Glutamatergic neuron (in vitro differentiated cells): ENCODE results near the gene AASDH. TPM values are rescaled to one million over a fixed set of nuclear protein-coding genes. Genes with fewer than 3 reads are reported as not detected.
A peak's percentile ranks its signal among the peaks of the same experiment; 100 is the strongest.

Experiments
- DNase-seq: peaks from one replicate; pipeline ENCODE4 v3.0.0; 2022
- H3K27ac Mint-ChIP-seq: one replicate; pipeline ENCODE4 v1.8.0; 2020; ENCODE audit warnings: mild to moderate bottlenecking, mixed read lengths, inconsistent platforms; ENCODE audit not compliant: unreplicated experiment
- H3K27me3 Mint-ChIP-seq: one replicate; pipeline ENCODE4 v1.8.0; 2020; ENCODE audit warnings: mild to moderate bottlenecking, moderate library complexity, mixed read lengths, inconsistent platforms; ENCODE audit not compliant: unreplicated experiment
- H3K36me3 Mint-ChIP-seq: one replicate; pipeline ENCODE4 v1.8.0; 2020; ENCODE audit warnings: mild to moderate bottlenecking, mixed read lengths, inconsistent platforms; ENCODE audit not compliant: unreplicated experiment
- H3K4me1 Mint-ChIP-seq: one replicate; pipeline ENCODE4 v1.8.0; 2020; ENCODE audit warnings: mild to moderate bottlenecking, low read depth, mixed read lengths, inconsistent platforms; ENCODE audit not compliant: unreplicated experiment
- H3K4me3 Mint-ChIP-seq: one replicate; pipeline ENCODE4 v1.8.0; 2020; ENCODE audit warnings: mild to moderate bottlenecking, mixed read lengths, inconsistent platforms; ENCODE audit not compliant: unreplicated experiment
- H3K9me3 Mint-ChIP-seq: one replicate; pipeline ENCODE4 v1.8.0; 2020; ENCODE audit warnings: mild to moderate bottlenecking, moderate library complexity, mixed read lengths, inconsistent platforms; ENCODE audit not compliant: unreplicated experiment
- CTCF ChIP-seq: fragments of 200-600 bp; sonication (generic); IDR thresholded peaks from one replicate; pipeline ENCODE4 v1.5.0; 2021; ENCODE audit not compliant: partially characterized antibody, unreplicated experiment
- total RNA-seq: library from RNA; stranded (reverse); fragmentation: NEBNext Ultra II Directional; extraction: Animal tissue kit (Norgen Biotek cat#: 25700); gene quantifications from one replicate; pipeline ENCODE4 v1.2.1, GENCODE V29; 2021; ENCODE audit not compliant: unreplicated experiment

AASDH gene
- total RNA-seq, 1 donor from 2014 or later: 12.1 TPM

GRCh38 chr4:56310401-56311125, 76.7 kb downstream of the AASDH start:
- Mint-ChIP-seq H3K27me3 (peaks cover 5% of the 10 kb centered on the region), H3K4me1 (peaks cover 6% of the 10 kb centered on the region), H3K36me3 (peaks cover 19% of the 10 kb centered on the region), H3K27ac (no peak overlapping the region), H3K9me3 (peaks cover 21% of the 10 kb centered on the region), H3K4me3 (no peak overlapping the region)
- no peak for TF ChIP-seq CTCF
- no peak for DNase-seq

GRCh38 chr4:56308384-56308783, 78.9 kb downstream of the AASDH start:
- H3K9me3 Mint-ChIP-seq: peaks cover 16% of the 10 kb centered on the region
- H3K36me3 Mint-ChIP-seq: peaks cover 12% of the 10 kb centered on the region
- H3K4me1 Mint-ChIP-seq: peaks cover 14% of the 10 kb centered on the region
- no peak overlapping the region for H3K4me3 Mint-ChIP-seq
- no peak for DNase-seq
- H3K27ac Mint-ChIP-seq: peak overlapping the region; percentile 35
- peaks cover 2% of the 10 kb centered on the region for H3K27me3 Mint-ChIP-seq
- TF ChIP-seq CTCF: no peak

GRCh38 chr4:56307423-56307822, 79.9 kb downstream of the AASDH start:
- Mint-ChIP-seq H3K27ac (no peak overlapping the region), H3K4me3 (no peak overlapping the region), H3K4me1 (peaks cover 14% of the 10 kb centered on the region), H3K27me3 (peaks cover 2% of the 10 kb centered on the region), H3K36me3 (peaks cover 12% of the 10 kb centered on the region), H3K9me3 (peaks cover 16% of the 10 kb centered on the region)
- TF ChIP-seq CTCF: no peak
- DNase-seq: no peak

GRCh38 chr4:56305390-56305789, 81.9 kb downstream of the AASDH start:
- H3K27me3 Mint-ChIP-seq: peaks cover 2% of the 10 kb centered on the region
- DNase-seq: no peak
- no peak for TF ChIP-seq CTCF
- peaks cover 18% of the 10 kb centered on the region for H3K4me1 Mint-ChIP-seq
- no peak overlapping the region for H3K27ac Mint-ChIP-seq
- H3K4me3 Mint-ChIP-seq: no peak overlapping the region
- peaks cover 16% of the 10 kb centered on the region for H3K9me3 Mint-ChIP-seq
- H3K36me3 Mint-ChIP-seq: peaks cover 12% of the 10 kb centered on the region

- Mint-ChIP-seq H3K36me3 (peaks cover 9% of the 10 kb centered on the region), H3K4me3 (peak overlapping the region; percentile 1), H3K27ac (no peak overlapping the region), H3K4me1 (peaks cover 15% of the 10 kb centered on the region), H3K27me3 (peaks cover 5% of the 10 kb centered on the region), H3K9me3 (peaks cover 10% of the 10 kb centered on the region)
- no peak for TF ChIP-seq CTCF
- DNase-seq: no peak
Measured at GRCh38 chr4:56303921-56304320, 83.4 kb downstream of the AASDH start.
